HG02571 (cell line): ENCODE data around the gene NDUFS3.
"Not testable (repeated sequence)": the region's sequence is repeated elsewhere in the genome, so short reads cannot be mapped to it uniquely, and the experiment has no call there.

Source experiments
- ATAC-seq: cut with Tn5 transposase; IDR thresholded peaks from one replicate; pipeline ENCODE4 v1.9.1; 2021; ENCODE audit warnings: mild to moderate bottlenecking, moderate library complexity; ENCODE audit not compliant: unreplicated experiment

The NDUFS3 gene

GRCh38 chr11:47558695-47559094 lies 20.2 kb upstream of the NDUFS3 start:
- no peak for ATAC-seq

DNA sequence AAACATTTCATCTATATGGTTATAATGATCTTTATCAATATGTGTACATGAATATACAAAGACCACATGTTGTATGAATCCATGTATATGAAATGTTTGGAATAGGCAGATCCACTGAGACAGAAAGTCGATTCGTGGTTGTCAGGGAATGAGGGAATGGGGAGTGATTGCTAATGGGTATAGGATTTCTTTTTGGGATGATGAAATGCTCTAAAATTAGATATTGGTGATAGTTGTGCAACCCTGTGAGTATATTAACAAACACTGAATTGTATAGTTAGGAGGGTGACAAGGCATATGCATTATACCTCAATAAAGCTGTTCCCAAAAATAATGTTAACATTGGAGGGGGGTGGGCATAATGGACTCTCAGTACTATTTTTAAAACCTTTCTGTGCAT lies 18.4 kb upstream of the NDUFS3 start:
- no peak for ATAC-seq

DNA sequence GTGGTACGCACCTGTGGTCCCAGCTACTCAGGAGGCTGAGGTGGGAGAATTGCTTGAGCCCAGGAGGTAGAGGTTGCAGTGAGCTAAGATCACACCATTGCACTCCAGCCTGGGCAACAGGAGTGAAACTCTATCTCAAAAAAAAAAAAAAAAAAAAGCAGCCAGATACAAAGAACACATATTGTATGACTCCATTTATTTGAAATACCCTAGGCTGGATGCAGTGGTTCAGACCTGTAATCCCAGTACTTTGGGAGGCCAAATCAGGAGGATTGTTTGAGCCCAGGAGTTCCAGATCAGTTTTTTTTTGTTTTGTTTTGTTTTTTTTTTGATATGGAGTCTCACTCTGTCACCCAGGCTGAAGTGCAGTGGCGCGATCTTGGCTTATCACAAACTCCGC lies 16.5 kb upstream of the NDUFS3 start:
- not testable (repeated sequence) for ATAC-seq

GRCh38 chr11:47564366-47564765 lies 14.5 kb upstream of the NDUFS3 start:
- not testable (repeated sequence) for ATAC-seq

DNA sequence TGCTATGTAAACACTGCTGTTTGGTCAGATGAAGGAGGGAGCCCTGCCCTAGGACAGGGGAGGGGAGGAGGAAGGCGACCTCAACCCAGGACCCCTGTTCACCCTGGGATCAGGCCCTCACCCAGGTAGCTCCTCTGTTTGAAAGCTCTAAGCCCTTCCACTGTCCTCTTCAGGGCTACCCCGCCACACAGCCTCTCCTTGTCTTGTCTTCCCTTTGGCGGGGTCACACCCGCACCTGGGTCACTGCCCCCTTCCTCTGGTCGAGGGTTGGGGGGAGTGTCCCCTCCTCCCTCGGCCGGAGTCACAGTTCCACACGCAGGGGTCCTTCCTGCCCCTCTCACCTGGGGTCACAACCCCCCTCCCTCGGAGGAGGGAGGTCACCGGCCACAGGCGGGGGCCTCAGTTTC lies 13.9 kb upstream of the NDUFS3 start:
- peak; percentile 7 for ATAC-seq

GRCh38 chr11:47565340-47566148 lies 13.3 kb upstream of the NDUFS3 start, which contains the start of gene PTPMT1:
TSS of gene PTPMT1 (plus strand) at chr11:47565599. CDS start at chr11:47565623, 24 bp downstream.
- peak; percentile 86 for ATAC-seq

DNA sequence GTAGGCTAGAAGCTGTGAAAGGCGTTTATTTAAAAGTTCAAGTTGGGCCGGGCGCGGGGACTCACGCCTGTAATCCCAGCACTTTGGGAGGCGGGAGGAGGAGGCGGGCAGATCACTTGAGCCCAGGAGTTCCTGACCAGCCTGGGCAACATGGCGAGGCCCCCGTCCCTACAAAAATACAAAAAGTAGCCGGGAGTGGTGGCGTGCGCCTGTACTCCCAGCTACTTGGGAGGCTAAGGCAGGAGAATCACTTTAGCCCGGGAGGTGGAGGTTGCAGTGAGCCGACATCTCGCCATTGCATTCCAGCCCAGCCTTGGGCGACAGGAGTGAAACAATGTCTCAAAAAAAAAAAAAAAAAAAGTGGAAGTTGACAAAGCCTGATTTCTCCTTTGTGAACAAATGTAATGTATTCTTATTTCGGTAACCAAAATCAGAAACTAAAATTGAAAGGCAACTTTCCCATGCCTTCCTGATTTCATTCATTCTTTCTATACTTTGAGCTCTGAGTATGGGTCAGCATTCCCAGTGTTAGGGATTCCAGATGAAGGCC lies 12.7 kb upstream of the NDUFS3 start:
- no peak for ATAC-seq

GRCh38 chr11:47569646-47570045 lies 9.2 kb upstream of the NDUFS3 start:
- ATAC-seq = no peak

- no peak for ATAC-seq
These were observed 8.1 kb upstream of the NDUFS3 start for GRCh38 chr11:47570651-47571356.

DNA sequence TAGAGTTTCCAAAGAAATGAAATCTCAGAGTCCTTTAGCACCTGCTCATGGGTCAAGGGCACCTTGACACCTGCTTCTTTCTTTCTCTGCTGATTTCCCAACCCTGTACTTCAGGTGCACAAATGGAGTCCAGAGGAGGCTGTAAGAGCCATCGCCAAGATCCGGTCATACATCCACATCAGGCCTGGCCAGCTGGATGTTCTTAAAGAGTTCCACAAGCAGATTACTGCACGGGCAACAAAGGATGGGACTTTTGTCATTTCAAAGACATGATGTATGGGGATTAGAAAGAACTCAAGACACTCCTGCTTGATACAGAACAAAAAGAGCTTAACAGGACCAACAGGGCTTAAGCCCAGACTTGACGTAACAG lies 7.5 kb upstream of the NDUFS3 start:
- no peak for ATAC-seq

GRCh38 chr11:47571895-47572294 lies 7.0 kb upstream of the NDUFS3 start:
- ATAC-seq = no peak

GRCh38 chr11:47572715-47573255 lies 6.1 kb upstream of the NDUFS3 start:
- no peak for ATAC-seq

DNA sequence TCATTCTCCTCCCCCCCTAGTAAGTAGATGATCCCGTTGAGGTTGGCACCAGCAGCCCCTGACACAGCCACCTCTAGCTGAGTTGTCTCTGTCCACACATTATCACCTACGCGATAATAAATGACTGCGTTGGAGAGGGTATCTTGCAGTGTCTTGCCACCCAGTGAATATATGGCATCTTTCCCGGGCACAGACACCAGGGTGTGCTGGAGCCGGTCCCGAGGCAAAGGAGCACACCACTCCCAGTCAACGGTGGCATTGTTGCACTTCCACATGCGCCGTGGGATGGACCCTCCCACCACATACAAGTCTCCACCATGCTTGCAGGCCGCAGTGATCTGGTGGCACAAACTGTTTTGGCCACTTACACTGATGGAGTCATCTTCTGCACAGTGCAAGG lies 5.6 kb upstream of the NDUFS3 start:
- ATAC-seq = no peak

- ATAC-seq = no peak
These were observed 1.3 kb upstream of the NDUFS3 start for GRCh38 chr11:47577460-47578041.

DNA sequence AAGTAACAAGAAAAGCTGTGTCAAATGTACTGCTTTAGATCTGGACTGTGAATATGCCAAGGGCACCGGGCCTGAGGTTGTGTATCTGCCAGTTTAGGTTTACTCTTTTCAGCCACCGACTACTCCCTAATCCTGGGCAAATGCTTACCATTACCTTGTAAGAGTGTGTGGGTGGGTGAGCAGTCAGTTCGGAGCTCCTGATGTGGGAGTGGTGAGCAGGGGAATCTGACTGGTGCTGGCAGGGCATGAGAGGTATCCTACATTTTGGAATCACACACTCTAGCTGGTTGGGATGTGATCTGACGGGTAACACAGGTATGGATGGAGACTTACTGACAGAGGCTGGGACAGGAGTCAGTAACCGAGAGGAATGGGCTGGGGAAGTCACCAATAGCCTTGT lies 5.0 kb downstream of the NDUFS3 start:
- ATAC-seq = no peak

DNA sequence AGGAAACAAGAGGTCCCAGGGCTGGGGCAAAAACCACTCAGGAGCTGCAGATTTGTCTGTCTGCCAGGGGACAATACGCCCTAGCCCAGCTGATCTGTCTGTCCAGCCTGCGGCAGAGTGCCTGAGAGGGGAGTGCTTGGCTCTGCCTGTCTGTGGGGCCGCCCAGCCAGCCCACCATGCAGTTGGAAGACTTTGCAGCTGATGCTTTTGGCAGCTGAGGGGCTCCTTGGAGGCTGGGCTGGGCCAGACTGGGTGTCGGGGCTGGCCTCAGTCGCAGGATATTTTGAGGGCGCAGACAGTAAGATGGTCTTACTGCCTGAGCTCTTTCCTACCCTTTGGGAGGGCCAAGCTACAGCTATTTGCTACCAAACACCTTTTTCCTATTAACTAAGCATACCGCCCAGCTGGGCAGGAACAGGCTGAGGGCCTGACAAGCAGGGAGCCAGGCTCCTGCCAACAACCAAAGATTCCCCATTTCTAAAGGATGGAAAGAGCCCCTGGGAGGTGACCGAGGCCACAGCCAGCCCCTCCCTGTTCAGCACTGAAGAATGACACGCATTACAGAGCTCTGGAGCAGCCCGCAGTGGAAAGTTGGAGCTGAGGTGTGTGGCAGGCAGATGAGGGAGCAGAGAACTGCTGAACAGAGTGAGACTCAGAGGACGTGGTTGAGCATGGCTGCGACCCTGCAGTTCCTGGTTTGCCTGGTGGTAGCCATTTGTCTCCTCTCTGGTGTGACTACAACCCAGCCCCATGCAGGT lies 7.4 kb downstream of the NDUFS3 start, which contains the start of gene FAM180B:
Gene FAM180B, plus strand, starts transcription at position 581 of the 758 bp plus-strand sequence. Its CDS starts 91 bp downstream, at position 672.
- no peak for ATAC-seq

GRCh38 chr11:47587039-47587716 lies 8.3 kb downstream of the NDUFS3 start:
- ATAC-seq = no peak

DNA sequence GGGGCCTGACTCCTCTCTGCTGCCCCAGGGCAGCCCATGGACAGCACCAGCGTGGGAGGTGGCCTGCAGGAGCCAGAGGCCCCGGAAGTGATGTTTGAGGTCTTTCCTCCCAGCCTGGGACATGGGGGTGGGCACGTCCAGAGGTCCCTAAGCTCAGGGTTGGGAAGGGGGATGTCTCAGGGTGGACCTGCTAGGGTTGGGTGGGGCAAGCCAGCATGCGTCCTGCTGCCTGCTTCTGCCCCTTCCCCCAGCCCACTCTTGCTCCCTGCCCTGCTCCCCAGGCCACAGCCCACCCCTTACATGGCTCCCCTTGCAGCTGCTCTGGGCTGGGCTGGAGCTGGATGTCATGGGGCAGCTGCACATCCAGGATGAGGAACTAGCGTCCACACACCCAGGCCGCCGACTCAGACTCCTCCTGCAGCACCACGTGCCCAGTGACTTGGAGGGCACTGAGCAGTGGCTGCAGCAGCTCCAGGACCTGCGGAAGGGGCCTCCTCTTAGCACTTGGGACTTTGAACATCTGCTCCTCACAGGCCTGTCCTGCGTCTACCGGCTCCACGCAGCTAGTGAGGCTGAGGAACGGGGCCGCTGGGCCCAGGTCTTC lies 9.0 kb downstream of the NDUFS3 start:
- no peak for ATAC-seq

DNA sequence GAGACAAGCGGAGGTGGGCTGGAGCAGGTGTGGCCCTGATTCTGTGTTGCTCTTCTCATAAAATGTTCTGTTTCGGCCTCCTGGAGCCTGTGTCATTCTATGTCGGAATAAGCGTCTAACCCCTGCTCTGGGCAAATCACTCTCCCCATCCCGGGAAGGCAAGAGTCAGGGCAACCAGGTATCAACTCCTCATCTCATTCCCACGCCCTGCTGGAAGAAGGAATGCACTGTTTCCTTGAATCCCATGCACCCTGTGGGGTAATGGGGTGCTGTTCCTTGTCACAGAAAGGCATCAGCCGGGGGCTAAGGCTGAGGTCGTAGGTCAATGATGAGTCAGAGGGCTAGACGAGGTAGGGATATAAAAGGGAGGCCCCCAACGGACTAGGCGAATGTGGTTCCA lies 10.2 kb downstream of the NDUFS3 start:
- ATAC-seq = no peak

GRCh38 chr11:47589584-47589976 lies 10.7 kb downstream of the NDUFS3 start:
- ATAC-seq = no peak
